Esophagus muscularis mucosa (tissue), 4 donors: ENCODE data around the gene GCSAM. TPM values are rescaled to one million over a fixed set of nuclear protein-coding genes. Genes with fewer than 3 reads are reported as not detected.

Experiments used
- DNase-seq: peaks from one replicate; pipeline ENCODE4 v3.0.0-alpha.2; 2017; ENCODE audit errors: extremely low spot score
- H3K27ac ChIP-seq, 4 donors: fragments of 200-600 bp; sonication (generic); replicated peaks in 1 of 4; 1 replicate in 3 of 4; 2 replicates in 1 of 4; pipeline ENCODE4 v1.5.1; 2016 to 2019; ENCODE audit warnings: mild to moderate bottlenecking in 1 of 4
- H3K27me3 ChIP-seq, 4 donors: fragments of 200-600 bp; sonication (generic); one replicate each; pipeline versions ENCODE4 v1.5.1 to v1.6.0; 2016 to 2019
- H3K36me3 ChIP-seq, 4 donors: fragments of 200-600 bp; sonication (generic); one replicate each; pipeline ENCODE4 v1.5.1; 2016 to 2019
- H3K4me1 ChIP-seq, 4 donors: fragments of 200-600 bp; sonication (generic); one replicate each; pipeline ENCODE4 v1.5.1; 2016 to 2019
- H3K4me3 ChIP-seq, 4 donors: fragments of 200-600 bp; sonication (generic); 1 replicate in 2 of 4; 2 replicates in 2 of 4; pipeline ENCODE4 v1.5.1; 2016 to 2019; ENCODE audit warnings: mild to moderate bottlenecking in 4 of 4, moderate library complexity in 1 of 4
- H3K9me3 ChIP-seq, 4 donors: fragments of 200-600 bp; sonication (generic); 1 replicate in 3 of 4; 2 replicates in 1 of 4; pipeline ENCODE4 v1.5.1; 2016 to 2019
- CTCF ChIP-seq, 3 experiments: fragments of 200-600 bp in 2 of 3; fragments of 450-650 bp in 1 of 3; sonication (generic) in 2 of 3; IDR thresholded peaks; one replicate each; pipeline ENCODE4 v1.5.1; 2017 to 2019; ENCODE audit warnings: antibody characterized with exemption in 3 of 3, mild to moderate bottlenecking in 2 of 3, moderate library complexity in 1 of 3
- EP300 ChIP-seq: sonication (generic); formaldehyde crosslinking; IDR thresholded peaks from one replicate; pipeline ENCODE4 v1.6.1; 2017; ENCODE audit warnings: antibody characterized with exemption
- POLR2A ChIP-seq: fragments of 450-650 bp; IDR thresholded peaks from one replicate; pipeline ENCODE4 v1.6.1; 2017; ENCODE audit warnings: antibody characterized with exemption, moderate library complexity, mild to moderate bottlenecking, low read depth
- POLR2AphosphoS5 ChIP-seq, 2 donors: sonication (generic); formaldehyde crosslinking; IDR thresholded peaks; one replicate each; pipeline ENCODE4 v1.6.1; 2017; ENCODE audit warnings: antibody characterized with exemption in 2 of 2
- WGBS: methylation state at CpG from one replicate; pipeline ENCODE4 v1.1.5; 2018; 5-methylcytosine and 5-hydroxymethylcytosine counted together
- intact Hi-C: fragments of 100-400 bp; cut with DNase I; formaldehyde crosslinking; loops from one replicate; pipeline ENCODE4 v1.15.1; 2023
- total RNA-seq, 4 donors: library from RNA; depleted of rRNA; stranded (reverse); fragments of >200 nt; gene quantifications; one replicate each; pipeline versions ENCODE4 v1.1.0 to v1.2.1, GENCODE V29; 2016

GCSAM gene
- total RNA-seq, 4 donors from 2014 or later = 0.33 TPM; not detected in 3

- 85% methylated on average over 2 of the region's 2 CpGs for WGBS
- intact Hi-C loops = no loop called here
These were observed 28.3 kb downstream of the GCSAM start for GRCh38 chr3:112104774-112105173.

GRCh38 chr3:112101916-112102315, 31.1 kb downstream of the GCSAM start:
- 86% methylated on average over 2 of the region's 2 CpGs for WGBS
- H3K4me1 ChIP-seq = peaks cover 0 to 7% (median 4%) of the 10 kb centered on the region in 4 donors
- H3K9me3 ChIP-seq = no peaks in the 10 kb centered on the region
- H3K36me3 ChIP-seq = peaks cover 0 to 4% (median 0%) of the 10 kb centered on the region in 4 donors
- intact Hi-C loops = no loop called here
- no peak overlapping the region for H3K27ac ChIP-seq
- TF ChIP-seq POLR2A (no peak), POLR2AphosphoS5 (IDR thresholded peaks at IDR 0.05) (no peak), CTCF (IDR thresholded peaks at IDR 0.05) (no peak), EP300 (no peak)
- H3K4me3 ChIP-seq = no peak overlapping the region
- H3K27me3 ChIP-seq = no peaks in the 10 kb centered on the region
- DNase-seq = no peak

More at GRCh38 chr3:112104774-112105173, 28.3 kb downstream of the GCSAM start:
- H3K4me3 ChIP-seq = no peak overlapping the region
- no peaks in the 10 kb centered on the region for H3K27me3 ChIP-seq
- H3K4me1 ChIP-seq = no peaks in the 10 kb centered on the region
- no peak overlapping the region for H3K27ac ChIP-seq
- H3K9me3 ChIP-seq = no peaks in the 10 kb centered on the region
- peaks cover 0 to 4% (median 0%) of the 10 kb centered on the region in 4 donors for H3K36me3 ChIP-seq
- no peak for DNase-seq
- TF ChIP-seq POLR2AphosphoS5 (IDR thresholded peaks at IDR 0.05) = no peak
- TF ChIP-seq EP300 = no peak
- no peak for TF ChIP-seq CTCF (IDR thresholded peaks at IDR 0.05)
- TF ChIP-seq POLR2A = no peak

DNA sequence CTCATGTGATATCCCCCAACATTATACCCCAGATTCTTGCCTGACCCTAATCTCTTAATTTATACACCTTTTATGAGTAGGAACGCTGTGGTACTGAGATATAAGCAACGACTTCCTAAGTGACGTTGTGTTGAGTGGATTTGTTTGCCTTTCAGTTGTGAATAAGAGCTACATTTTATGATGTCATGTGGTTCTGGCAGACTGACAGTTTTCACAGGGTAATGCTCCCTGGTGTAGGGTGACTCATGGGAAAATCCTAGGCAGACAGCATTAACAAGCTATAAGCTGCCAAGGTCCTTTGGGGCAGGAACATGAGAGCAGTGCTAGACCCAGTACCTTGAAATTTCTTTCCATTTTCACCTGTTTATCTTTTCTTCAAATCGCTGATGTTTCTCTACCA, 35.7 kb downstream of the GCSAM start:
- Histone ChIP-seq H3K27ac (no peak overlapping the region), H3K4me1 (peaks cover 0 to 14% (median 6%) of the 10 kb centered on the region in 4 donors), H3K4me3 (no peak overlapping the region), H3K36me3 (no peaks in the 10 kb centered on the region), H3K27me3 (no peaks in the 10 kb centered on the region), H3K9me3 (no peaks in the 10 kb centered on the region)
- no peak for TF ChIP-seq CTCF (IDR thresholded peaks at IDR 0.05)
- no peak for TF ChIP-seq POLR2AphosphoS5 (IDR thresholded peaks at IDR 0.05)
- no peak for TF ChIP-seq EP300
- no peak for TF ChIP-seq POLR2A
- no peak for DNase-seq
- intact Hi-C loops = no loop called here
- WGBS = 36% methylated on average over 4 of the region's 4 CpGs

- no peak for DNase-seq
- Histone ChIP-seq H3K4me1 (peaks cover 0 to 16% (median 7%) of the 10 kb centered on the region in 4 donors), H3K27me3 (no peaks in the 10 kb centered on the region), H3K27ac (no peak overlapping the region), H3K9me3 (no peaks in the 10 kb centered on the region), H3K36me3 (no peaks in the 10 kb centered on the region), H3K4me3 (no peak overlapping the region)
- TF ChIP-seq POLR2AphosphoS5 (IDR thresholded peaks at IDR 0.05) (no peak), POLR2A (no peak)
- intact Hi-C loops = no loop called here
- 71% methylated on average over 2 of the region's 2 CpGs for WGBS
These were observed 36.9 kb downstream of the GCSAM start for GRCh38 chr3:112096176-112096575.

GRCh38 chr3:112095731-112096130, 37.3 kb downstream of the GCSAM start:
- Histone ChIP-seq H3K4me3 (no peak overlapping the region), H3K36me3 (no peaks in the 10 kb centered on the region), H3K9me3 (no peaks in the 10 kb centered on the region), H3K27ac (no peak overlapping the region), H3K4me1 (peaks cover 0 to 16% (median 7%) of the 10 kb centered on the region in 4 donors), H3K27me3 (no peaks in the 10 kb centered on the region)
- intact Hi-C loops = no loop called here
- TF ChIP-seq POLR2A (no peak), POLR2AphosphoS5 (IDR thresholded peaks at IDR 0.05) (no peak), EP300 (no peak), CTCF (IDR thresholded peaks at IDR 0.05) (no peak)
- 64% methylated on average over 2 of the region's 2 CpGs for WGBS
- no peak for DNase-seq
